ENCODE results near the gene CUL7.

DNA sequence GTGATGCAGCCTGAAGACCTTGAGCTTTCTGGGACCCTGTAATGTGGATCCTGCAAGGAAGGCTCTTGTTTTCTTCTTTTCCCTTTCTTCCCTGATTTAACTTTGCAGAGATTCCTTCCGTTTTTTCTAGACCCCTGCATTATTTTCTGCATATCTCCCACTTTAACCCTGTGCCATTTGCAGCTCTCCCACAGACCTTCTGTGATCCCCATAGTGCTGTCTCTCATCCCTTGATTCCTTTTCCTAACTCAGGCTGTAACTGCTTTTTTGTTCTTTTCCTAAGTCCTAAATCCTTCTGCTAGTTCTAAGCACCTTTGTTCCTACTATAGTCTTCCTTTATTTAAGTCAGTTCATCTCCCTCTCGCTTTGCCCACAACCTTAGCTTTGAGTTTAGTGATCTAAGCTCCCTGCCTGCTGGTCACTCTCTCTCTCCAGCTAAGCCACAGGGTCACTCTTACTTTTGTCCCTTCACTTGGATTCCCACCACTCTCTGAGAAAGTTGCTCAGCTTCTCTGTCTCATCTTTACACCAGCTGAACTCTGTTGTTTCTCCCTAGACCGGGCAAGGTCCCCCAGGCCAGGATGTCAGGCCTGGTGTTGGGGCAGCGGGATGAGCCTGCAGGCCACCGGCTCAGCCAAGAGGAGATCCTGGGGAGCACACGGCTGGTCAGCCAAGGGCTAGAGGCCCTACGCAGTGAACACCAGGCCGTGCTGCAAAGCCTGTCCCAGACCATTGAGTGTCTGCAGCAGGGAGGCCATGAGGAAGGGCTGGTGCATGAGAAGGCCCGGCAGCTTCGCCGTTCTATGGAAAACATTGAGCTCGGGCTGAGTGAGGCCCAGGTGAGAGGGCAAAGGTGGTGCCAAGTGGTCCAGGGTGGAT lies 7.3 kb upstream of the CUL7 start:
- TF ChIP-seq, protein P1, sequence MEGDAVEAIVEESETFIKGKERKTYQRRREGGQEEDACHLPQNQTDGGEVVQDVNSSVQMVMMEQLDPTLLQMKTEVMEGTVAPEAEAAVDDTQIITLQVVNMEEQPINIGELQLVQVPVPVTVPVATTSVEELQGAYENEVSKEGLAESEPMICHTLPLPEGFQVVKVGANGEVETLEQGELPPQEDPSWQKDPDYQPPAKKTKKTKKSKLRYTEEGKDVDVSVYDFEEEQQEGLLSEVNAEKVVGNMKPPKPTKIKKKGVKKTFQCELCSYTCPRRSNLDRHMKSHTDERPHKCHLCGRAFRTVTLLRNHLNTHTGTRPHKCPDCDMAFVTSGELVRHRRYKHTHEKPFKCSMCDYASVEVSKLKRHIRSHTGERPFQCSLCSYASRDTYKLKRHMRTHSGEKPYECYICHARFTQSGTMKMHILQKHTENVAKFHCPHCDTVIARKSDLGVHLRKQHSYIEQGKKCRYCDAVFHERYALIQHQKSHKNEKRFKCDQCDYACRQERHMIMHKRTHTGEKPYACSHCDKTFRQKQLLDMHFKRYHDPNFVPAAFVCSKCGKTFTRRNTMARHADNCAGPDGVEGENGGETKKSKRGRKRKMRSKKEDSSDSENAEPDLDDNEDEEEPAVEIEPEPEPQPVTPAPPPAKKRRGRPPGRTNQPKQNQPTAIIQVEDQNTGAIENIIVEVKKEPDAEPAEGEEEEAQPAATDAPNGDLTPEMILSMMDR (conservative IDR thresholded peaks at IDR 0.05; ENCODE audit: low read depth, low read length), result no peak
- TF ChIP-seq EZH2 (IDR thresholded peaks at IDR 0.05; ENCODE audit: low read length, unreplicated experiment) (no peak), EZH2phosphoT487 (IDR thresholded peaks at IDR 0.05; ENCODE audit: borderline replicate concordance, low read length) (no peak)
